HG03520 (cell line): ENCODE measurements around the gene GDI1.
A peak's percentile ranks its signal among the peaks of the same experiment; 100 is the strongest.
"Not testable (repeated sequence)": the region's sequence is repeated elsewhere in the genome, so short reads cannot be mapped to it uniquely, and the experiment has no call there.

ENCODE experiments used
- ATAC-seq: cut with Tn5 transposase; IDR thresholded peaks from one replicate; pipeline ENCODE4 v1.9.1; 2021; ENCODE audit warnings: mild to moderate bottlenecking, moderate library complexity; ENCODE audit not compliant: unreplicated experiment

Gene GDI1

GRCh38 chrX:154436983-154437752 lies at the start of gene GDI1:
TSS of gene GDI1 (plus strand) at chrX:154437154. CDS start at chrX:154437255, 101 bp downstream.
- no peak for ATAC-seq

DNA sequence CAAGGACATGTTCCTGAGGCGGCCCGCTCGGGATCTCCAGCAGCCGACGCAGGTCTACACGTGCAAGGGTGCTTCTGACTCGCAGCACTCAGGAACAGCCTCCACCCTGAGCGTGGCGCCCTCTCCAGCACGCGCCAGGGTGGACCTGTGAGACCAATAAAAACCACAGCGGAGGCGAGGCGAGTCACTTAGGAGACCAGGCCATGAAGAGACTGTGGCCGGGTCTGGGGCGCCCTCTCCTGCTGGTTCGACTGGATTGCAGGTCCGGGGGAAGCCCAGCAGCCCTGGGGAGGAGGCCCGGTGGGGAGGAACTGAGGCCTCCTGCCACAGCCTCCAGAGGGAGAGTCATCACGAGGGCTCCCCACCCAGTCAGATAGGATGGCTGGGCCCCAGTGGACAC lies 48.9 kb upstream of the GDI1 start:
- ATAC-seq = not testable (repeated sequence)

- not testable (repeated sequence) for ATAC-seq
These were observed 48.3 kb upstream of the GDI1 start for GRCh38 chrX:154388649-154389048.

GRCh38 chrX:154389812-154390747 lies 46.9 kb upstream of the GDI1 start:
- ATAC-seq = peak; percentile 65

DNA sequence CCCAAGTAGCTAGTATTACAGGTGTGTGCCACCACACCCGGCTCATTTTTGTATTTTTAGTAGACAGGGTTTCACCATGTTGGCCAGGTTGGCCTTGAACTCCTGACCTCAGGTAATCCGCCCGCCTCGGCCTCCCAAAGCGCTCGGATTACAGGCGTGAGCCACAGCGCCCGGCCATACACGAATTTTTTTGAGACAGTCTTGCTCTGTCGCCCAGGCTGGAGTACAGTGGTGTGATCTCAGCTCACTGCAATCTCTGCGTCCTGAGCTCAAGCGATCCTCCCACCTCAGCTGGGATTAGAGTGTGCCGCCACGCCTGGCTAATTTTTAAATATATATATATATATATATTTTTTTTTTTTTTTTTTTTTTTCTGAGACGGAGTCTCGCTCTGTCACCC lies 40.6 kb upstream of the GDI1 start:
- not testable (repeated sequence) for ATAC-seq

DNA sequence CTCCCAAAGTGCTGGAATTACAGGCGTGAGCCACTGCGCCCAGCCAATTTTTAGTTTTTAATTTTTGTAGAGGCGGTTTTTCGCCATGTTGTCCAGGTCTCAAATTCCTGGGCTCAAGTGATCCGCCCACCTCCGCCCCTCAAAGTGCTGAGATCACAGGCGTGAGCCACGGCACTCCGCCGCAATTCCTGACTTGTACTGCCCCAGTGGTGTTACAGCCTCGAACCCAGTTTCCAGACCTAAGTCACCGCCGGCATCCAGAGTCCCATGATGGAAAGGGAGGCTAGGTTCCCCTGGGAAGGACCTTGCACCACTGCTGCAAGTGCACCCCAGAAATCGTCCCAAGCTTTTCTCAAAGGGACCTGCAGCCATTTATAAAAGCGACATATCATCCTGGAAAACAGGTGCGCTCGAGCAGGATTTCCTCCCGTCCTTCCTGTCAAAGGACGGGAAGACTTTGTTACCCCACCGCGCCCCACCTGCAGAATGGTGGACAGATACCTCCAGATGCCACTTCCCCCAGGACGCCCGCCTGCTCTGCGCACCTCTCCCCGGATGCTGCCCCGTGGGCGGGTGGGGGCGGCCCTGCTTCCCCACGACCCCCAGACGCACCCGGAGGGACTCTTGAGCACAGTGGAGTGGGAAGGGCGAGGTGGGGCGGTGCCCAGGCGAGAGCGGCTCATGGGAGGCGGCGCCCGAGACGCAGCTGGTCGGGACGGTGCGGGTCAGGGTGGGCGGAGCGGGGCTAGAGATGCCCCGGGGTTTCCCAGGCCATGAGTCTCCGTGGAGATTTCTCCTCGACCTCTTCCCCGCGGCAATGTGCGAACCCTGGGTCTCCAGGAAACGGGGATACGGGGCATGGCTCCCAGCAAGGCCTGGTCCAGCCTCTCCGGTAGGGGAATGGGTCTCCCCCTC lies 39.7 kb upstream of the GDI1 start:
- ATAC-seq = peak; percentile 41

DNA sequence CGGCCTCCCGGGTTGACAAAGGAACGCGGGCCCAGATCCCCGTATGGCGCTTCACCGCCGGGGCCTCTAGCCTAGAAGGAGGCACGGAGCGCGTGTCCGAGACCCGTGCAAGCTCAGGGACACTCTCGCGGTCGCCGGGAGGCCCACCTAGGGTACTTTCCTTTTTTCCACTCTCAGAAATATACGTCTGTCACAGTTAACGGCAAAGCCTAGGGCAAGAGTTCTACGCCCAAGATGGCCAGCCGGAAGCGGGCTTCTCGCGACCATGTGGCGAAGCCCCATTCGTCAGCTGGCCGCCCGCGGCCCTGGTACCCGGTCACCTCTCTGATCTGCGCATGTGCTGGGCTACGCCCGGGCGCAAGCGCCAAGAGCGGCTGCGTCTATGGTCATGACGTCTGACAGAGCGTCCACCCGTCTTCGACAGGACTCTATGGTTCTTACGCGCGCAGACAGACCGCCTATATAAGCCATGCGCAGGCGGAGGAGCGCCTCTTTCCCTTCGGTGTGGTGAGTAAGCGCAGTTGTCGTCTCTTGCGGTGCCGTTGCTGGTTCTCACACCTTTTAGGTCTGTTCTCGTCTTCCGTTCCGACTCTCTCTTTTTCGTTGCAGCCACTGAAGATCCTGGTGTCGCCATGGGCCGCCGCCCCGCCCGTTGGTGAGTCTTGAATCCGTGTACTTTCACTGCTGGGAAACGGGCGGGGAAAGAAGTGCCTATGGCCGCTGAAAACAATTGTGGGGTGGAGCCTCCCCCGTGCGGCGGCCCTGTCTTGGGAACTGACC lies 38.9 kb upstream of the GDI1 start, which contains the start of gene RPL10:
Gene RPL10, plus strand, starts transcription at position 490 of the 780 bp plus-strand sequence. Its CDS starts 143 bp downstream, at position 633.
- ATAC-seq = peak; percentile 74

GRCh38 chrX:154398668-154399526 lies 38.1 kb upstream of the GDI1 start:
- ATAC-seq = no peak

- ATAC-seq = no peak
These were observed 37.2 kb upstream of the GDI1 start for GRCh38 chrX:154399527-154400368.

DNA sequence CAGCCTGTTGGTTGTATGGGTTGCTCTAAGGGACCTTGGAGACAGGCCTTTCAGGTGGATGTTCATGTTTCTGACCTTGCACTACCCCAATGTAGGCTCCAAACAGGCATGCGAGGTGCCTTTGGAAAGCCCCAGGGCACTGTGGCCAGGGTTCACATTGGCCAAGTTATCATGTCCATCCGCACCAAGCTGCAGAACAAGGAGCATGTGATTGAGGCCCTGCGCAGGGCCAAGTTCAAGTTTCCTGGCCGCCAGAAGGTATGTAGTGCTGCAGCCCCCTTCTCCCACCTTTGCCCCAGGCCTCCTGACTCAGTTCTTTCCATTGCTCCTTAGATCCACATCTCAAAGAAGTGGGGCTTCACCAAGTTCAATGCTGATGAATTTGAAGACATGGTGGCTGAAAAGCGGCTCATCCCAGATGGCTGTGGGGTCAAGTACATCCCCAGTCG lies 36.6 kb upstream of the GDI1 start:
- ATAC-seq = not testable (repeated sequence)

DNA sequence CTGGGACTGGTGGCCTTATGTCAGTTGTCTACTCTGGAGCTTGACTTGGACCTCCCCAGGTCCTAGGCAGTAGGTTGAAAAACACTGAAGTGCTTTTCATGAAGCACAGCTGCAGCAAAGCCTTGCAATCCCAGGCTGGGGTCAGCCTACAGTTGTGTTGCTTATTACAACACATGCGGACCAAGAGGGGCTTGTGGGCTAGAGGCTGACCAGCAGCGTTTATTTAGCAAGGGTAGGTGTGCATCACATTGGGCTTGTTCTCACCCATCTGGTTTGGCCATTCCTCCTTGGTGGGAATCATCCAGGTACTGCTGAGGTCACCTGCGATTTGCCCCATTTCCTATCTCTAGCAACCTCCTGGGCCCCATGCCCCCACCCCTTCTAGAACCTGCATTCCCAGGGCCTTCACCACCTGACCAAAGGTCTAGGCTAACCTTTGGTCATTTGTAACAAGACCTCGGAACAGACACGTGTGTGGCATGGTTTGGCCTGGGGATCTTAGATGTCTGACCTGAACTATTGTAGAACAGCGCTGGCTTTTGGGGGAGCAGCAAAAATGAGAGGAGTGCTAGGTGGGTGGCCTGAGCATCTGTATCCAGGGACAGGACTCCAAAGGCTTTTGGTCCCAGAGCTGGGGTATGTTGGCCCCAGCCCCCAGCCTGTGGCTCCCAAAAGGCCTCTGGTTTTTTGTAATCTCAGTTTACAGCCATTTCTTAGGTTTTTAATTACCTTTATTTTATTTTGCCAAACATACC lies 35.7 kb upstream of the GDI1 start:
- no peak for ATAC-seq

DNA sequence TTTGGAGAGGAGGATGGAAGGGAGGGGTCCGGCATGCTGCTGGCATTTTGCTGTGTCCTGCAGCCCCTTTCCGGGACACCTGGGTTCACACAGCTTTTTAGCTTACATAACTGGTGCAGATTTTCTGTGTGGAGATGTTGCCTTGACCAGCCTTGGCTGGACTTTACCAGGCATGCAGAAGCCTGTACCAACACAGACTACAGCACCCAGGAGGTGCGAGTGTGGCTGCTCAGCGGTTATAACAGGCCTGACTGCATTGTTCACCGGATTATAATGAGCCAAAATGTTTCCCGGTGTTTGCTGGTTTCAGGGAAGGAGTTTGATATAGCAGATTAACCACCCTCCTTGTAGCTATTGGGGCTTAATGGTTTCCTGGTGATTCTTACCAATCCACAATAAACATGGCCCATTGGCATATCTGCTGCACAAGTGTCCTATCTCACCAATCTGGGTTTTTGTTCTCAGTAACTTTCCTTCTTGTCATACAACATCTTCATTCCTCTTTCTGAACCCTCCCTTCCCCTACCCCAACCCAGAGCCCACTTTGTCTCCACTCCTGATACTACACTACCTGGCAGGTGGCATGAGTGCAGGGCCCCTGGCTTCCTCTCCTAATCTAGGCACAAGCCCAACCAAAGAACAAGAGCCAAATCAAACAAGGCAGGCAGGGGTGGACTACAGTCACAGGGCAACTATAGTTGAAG lies 34.9 kb upstream of the GDI1 start:
- no peak for ATAC-seq

DNA sequence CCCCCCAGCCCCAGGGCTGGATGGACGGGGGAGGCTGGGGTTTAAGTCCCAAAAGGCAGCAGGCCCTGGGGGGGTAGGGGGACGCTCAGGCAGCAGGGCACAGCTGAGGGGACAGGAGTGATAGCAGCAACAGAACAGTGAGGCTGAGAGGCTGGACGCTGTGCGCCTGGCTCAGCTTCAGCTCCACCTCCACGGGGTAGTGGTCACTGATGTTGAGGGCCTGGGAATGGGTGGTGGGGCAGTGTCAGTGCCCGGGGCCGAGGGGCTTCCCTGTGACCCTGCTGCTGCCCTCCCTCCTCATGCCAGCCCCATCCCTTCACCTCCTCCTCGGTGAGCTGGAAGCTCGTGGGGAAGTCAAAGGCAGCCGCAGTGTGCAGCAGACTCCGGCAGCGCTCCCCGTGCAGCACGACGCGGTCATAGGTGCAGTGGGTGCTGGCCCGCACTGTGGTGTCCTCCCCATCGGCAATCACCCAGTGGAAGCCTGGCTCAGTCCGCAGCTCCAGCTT lies 34.3 kb upstream of the GDI1 start:
- ATAC-seq = no peak

DNA sequence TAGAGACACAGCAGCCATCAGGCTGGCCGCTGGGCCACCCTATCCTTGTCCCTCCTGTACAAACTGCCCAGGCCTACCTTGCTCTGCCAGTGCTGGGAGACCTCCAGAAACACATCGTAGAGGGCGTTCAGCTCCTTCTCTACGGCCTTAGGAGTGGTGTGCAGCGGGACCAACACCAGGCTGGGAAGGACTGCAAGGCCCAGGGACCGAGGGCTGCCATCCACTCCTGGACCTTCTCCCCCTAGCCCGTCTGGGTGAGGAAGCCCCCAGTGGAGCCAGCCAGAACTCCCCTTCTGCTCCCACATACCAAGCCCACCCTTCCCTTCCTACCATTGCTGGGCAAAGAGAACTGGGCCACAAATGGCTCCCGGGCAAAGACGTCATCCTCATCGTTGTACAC lies 33.8 kb upstream of the GDI1 start:
- no peak for ATAC-seq

- ATAC-seq = no peak
These were observed 33.1 kb upstream of the GDI1 start for GRCh38 chrX:154403858-154404257.

DNA sequence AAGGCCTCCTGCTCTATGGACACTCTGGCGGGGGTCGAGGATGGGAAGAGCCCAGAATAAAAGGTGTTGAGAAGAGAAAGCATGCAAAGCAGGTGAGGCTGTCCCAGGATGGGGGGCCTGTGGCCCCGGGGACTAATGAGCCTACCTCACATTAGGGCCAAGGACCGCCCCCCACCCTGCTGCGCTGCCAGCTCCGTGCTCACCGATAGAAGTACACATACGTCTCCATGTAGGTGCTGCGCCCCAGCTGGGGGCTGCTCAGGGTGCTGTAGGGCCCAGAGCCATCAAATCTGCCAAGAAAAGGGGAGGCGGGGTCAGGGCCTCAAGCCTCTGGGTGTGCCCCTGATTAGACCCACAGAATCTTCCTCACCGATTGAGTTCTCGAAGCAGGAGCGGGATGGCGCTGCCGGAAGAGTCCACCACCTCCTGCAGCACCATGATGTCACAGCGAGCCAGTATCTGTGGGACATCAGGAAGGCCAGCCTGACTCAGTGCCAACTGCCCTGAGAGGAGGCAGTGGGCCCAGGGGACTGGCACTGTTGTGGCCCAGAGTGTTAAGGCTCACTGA lies 32.2 kb upstream of the GDI1 start:
- no peak for ATAC-seq
